VCaP (cell line): ENCODE results near the gene NFE2.
A peak's percentile ranks its signal among the peaks of the same experiment; 100 is the strongest.

ENCODE experiments used
- H3K27ac ChIP-seq: fragments of 450-650 bp; 2 replicates; pipeline ENCODE4 v1.5.1; 2017
- TF ChIP-seq, protein P1 (sequence below): fragments of 450-650 bp; conservative IDR thresholded peaks from 2 replicates; pipeline ENCODE4 v1.5.1; 2017; ENCODE audit warnings: mild to moderate bottlenecking, moderate library complexity

NFE2 gene

DNA sequence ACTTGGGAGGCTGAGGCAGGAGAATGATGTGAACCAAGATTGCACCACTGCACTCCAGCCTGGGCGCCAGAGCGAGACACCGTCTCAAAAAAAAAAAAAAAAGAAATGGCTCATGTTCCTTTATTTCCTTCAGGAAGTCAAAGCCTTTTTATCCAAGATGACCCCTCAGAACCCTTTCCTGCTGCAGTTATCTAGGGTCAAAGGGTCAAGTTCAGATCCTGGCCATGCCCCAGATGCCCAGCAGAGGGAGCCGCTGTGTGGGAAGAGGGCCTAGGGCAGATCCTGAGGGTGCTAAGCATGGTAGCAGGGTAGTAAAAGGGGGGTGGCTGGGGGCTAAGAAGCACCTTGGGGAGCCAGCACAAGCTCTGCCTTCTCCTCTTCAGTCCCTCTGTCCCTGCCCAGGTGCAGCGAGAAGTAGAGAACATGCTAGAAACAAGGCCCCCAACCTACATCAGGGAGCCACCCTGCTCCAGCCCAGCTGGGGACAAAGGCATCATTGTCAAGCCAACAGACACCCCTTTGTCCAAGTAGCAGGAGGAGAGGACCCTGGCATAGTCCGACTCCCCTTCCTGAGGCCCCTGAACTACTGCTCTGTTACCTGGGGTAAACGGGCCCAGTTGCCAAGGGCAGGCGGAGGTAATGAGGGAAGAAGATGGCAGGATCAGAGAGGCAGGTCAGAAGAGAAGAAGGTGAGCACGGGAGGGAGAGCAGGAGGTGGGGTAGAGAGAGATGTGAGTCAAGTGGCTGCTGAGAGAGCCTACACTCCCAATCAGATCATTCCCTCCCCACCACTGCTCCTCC is 6.5 kb downstream of the NFE2 start:
- no peak overlapping the region for H3K27ac ChIP-seq
- TF ChIP-seq, protein P1, sequence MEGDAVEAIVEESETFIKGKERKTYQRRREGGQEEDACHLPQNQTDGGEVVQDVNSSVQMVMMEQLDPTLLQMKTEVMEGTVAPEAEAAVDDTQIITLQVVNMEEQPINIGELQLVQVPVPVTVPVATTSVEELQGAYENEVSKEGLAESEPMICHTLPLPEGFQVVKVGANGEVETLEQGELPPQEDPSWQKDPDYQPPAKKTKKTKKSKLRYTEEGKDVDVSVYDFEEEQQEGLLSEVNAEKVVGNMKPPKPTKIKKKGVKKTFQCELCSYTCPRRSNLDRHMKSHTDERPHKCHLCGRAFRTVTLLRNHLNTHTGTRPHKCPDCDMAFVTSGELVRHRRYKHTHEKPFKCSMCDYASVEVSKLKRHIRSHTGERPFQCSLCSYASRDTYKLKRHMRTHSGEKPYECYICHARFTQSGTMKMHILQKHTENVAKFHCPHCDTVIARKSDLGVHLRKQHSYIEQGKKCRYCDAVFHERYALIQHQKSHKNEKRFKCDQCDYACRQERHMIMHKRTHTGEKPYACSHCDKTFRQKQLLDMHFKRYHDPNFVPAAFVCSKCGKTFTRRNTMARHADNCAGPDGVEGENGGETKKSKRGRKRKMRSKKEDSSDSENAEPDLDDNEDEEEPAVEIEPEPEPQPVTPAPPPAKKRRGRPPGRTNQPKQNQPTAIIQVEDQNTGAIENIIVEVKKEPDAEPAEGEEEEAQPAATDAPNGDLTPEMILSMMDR = peak; percentile 78

DNA sequence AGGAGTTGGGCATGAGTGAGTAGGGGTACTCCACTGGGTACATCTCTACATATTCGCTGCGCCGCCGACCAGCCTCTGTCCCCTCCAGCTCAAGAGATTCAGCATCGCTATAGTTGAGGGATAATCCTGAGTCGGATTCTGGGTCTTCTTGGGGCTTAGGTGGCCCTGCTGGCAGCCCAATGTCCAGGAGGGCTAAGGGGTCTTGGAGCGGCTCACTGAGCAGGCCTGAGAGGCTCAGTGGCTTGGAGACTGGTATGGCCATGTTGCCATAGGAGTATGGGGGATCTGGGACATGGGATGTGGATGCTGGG is 7.9 kb downstream of the NFE2 start:
- TF ChIP-seq, protein P1 = no peak
- H3K27ac ChIP-seq = no peak overlapping the region

DNA sequence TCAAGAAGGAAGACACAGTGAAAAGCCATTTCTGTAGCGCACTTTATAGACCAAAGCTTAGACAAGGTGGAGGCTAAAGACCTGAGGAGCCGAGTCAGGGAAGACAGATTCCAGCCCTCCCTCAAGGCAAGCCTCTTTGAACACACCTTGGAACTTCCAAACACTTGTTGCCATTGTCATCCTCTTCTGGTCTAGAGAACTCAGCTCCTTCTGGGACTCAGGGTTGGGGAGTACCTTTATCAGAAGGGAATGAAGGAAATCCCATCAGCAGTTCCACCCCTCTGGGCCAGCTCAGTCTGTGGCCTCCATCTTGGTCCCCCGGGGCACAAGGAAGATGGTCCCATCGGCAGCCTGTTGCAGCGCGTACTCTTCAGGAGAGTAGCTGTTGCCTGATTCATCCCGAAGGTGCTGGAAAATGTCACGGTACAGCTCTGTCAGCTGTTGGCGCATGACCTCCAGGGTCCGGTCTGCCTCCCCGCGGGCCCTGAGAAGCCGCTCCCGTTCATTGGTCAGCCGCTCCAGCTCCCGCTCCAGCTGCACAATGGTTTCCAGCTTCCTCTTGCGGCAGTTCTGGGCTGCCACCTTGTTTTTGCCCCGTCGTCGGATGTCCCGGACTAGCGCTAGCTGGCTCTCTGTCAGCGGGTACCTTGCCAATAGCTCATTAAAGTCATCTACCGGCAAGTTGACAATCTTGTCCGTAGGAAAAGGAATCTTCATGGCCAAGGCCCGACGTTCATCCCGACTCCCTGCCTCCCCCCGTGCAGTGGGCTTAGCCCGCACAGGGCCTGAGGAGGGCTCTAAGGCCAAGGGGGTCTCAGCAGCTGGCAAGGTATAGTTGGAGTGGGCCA is 8.5 kb downstream of the NFE2 start:
- TF ChIP-seq, protein P1 = no peak

DNA sequence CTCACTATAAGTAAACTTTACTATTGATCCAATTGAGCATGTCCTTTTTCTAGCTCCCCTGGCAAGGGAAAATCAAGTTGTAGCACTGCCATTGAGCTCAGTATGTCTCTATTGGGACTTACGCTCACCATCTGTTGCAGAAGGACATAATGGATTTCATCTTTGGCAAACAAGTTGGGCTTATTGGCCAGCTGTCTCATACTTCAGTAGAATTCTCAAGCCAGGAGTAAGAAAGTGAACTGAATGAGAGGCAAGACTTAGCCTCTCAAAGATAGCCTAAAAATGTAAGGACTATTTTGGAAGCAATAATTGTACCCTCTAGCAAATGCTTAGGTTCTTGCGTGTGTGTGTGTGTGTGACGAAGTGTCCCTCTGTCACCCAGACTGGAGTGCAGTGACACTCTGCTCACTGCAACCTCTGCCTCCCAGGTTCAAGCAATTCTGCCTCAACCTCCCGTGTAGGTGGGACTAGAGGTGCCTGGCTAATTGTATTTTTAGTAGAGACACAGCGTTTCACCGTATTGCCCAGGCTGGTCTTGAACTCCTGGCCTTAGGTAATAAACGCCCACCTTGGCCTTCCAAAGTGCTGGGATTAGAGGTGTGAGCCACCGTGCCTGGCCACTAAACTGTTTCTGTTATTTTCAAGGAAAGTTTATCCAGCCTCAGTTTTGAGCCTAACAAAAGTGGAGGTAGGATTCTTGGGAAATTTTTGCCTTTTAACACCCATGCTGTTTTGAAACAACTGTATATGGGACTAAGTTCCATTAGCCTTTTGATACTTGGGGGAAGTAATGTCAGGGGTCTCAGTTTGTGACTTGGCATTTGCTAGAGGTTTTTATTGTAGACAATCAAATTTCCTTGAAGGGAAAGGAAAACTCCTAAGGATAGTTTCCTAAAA is 13.3 kb downstream of the NFE2 start:
- peak overlapping the region; percentile 27; the same call in 1 of the 2 replicates for H3K27ac ChIP-seq
- TF ChIP-seq, protein P1 = no peak

More for the DNA sequence above, 8.5 kb downstream of the NFE2 start:
- H3K27ac ChIP-seq = no peak overlapping the region

DNA sequence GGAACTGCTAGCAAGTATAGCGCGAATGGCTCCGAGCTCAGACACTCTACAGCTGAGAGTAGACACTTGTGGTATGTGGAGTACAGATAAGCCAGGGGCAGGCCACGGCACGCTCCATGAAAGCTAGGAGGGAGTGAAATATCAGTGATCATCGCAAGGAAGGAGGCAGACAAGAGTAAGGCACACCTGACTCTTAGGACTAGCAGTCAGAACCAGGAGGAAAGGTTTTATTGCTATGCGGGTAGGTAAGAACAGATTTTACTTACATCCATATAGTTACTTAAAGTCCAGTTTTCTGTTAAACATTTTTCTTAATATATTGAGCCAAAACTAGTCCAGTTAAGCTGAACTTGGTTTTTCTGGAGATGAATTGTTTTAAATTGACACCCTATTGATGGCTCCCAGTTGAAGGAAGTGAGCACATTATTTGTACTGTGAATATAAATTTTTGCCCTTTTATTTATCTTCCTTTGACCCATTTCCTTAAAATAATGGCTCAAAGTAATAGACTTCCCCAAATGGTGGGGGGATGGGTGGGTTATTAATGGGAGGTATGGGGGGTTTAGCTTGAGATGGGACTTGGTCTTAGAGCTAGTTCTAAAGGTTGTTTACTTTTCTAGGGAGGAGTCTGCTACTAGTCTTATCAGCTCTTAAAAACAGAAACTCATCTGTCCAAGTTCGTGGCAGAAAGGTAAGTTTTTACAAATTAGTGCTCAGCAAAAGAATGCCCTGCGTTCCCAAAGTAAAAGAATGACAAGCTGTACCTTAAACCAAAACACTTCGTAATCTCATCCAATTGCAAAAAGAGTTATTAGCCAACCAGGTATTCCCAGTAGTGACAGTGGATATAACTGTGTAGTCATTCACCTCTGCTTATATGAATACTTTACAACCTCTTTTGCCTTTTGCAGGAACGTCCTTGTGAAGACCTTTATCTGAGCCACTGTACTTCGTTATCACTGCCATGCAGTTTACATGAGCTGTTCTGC is 14.5 kb downstream of the NFE2 start:
- peak overlapping the region; percentile 27; the same call in 1 of the 2 replicates for H3K27ac ChIP-seq
- TF ChIP-seq, protein P1 = no peak

DNA sequence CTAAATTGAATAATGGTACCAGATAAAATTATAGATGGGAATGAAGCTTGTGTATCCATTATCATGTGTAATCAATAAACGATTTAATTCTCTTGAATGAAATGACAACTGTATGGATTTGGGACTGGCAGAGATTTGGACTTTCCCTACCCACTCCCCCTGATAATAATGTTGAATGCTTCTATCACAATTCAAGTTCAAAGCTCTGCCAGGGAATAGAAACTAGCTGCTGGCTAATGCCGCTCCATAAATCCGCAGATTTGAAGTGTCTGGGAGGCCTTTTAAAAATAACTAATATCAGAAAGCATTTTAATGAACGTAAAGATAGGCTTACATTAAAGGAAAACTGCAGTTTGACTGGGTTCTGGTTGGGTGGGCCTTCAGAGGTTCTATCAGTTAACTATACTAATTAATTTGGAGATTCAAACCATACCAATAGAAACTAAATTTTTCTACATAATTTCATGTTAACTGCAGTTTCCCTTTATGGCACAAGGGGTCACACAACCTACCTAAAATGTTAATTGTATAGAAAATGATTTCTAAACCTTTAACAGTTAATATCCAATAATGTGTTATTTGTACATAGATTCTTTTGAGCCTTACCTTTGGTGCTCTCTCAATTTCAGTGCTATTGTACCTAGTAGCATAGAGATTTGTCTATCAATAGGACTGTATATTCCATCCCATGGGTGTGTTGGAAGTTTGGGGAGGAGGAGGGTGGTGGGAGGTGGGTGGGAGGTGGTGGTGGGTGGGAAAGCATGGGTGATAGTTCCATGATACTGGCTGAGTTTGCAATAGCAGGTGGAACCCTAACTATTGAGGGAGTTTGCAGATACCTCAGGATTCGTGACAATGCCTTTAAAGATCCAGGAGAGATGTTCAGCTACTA is 15.4 kb downstream of the NFE2 start:
- peak overlapping the region; percentile 27; the same call in 1 of the 2 replicates for H3K27ac ChIP-seq
- TF ChIP-seq, protein P1 = peak; percentile 35

DNA sequence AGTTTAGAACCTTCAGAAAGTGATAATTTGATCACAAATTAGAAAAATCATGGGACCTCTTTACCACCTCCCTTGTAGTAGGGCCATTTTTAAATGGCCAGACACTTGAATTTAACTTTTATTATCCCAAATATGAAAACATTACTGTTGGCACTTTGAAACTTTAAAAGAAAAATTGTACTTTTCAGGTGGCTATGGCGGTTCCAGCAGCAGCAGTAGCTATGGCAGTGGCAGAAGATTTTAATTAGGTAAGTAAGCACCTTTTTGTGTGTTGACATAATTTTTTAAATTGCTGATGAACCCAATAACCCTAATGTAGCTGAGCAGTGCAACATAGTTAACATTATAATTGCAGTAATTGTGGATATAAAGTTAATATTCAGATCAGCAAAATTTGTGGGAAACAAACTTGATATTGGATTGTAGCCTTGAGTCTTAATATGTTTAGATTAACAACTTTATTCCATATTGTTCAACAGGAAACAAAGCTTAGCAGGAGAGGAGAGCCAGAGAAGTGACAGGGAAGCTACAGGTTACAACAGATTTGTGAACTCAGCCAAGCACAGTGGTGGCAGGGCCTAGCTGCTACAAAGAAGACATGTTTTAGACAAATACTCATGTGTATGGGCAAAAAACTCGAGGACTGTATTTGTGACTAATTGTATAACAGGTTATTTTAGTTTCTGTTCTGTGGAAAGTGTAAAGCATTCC is 16.6 kb downstream of the NFE2 start:
- H3K27ac ChIP-seq = peak overlapping the region; percentile 98
